ENCODE data around the gene CCNY.

The CCNY gene

DNA sequence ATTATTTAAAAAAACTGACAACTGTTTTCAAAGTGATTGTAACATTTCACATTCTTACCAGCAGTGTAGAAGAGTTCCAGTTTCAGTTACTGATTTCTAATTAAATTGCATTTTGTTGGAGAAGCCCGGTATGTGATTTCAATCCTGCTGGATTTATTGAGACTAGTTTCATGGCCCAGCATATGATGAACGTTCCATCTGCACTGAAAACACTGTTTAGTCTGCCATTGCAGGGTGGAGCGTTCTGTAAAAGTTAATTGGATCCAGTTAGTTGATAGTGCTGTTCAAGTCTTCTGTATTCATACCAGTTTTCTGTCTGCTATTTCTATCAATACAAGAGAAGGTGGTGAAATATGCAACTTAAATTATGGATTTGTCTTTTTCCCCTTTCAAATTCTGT is 37.3 kb upstream of the CCNY start:
- Histone ChIP-seq H3F3A (ENCODE audit: insufficient read depth, low read length) (no peaks in the 10 kb centered on the region), H3K79me2 (ENCODE audit: low read length) (no peaks in the 10 kb centered on the region), H3K4me3 (ENCODE audit: low read length) (no peak overlapping the region), H3K4me2 (ENCODE audit: low read depth, low read length) (no peak overlapping the region), H3K9me3 (replicated peaks; ENCODE audit: insufficient read depth, low read length) (no peaks in the 10 kb centered on the region), H3K36me3 (replicated peaks; ENCODE audit: insufficient read depth, low read length) (no peaks in the 10 kb centered on the region), H4K20me1 (ENCODE audit: insufficient read depth, low read length) (no peaks in the 10 kb centered on the region), H3K9ac (ENCODE audit: low read length) (no peak overlapping the region), H3K9me2 (replicated peaks; ENCODE audit: insufficient read depth, low read length) (no peaks in the 10 kb centered on the region), H2AFZ (ENCODE audit: low read length) (no peak overlapping the region), H3K27ac (ENCODE audit: low read length) (no peak overlapping the region), H3K4me1 (ENCODE audit: low read length) (no peaks in the 10 kb centered on the region), H3K27me3 (replicated peaks; ENCODE audit: insufficient read depth, low read length) (no peaks in the 10 kb centered on the region)
- no peak for DNase-seq
- TF ChIP-seq EZH2 (optimal IDR thresholded peaks at IDR 0.05; ENCODE audit: low read depth, low read length) (no peak), EZH2phosphoT487 (IDR thresholded peaks at IDR 0.05; ENCODE audit: low read length) (no peak)
- TF ChIP-seq, protein P1, sequence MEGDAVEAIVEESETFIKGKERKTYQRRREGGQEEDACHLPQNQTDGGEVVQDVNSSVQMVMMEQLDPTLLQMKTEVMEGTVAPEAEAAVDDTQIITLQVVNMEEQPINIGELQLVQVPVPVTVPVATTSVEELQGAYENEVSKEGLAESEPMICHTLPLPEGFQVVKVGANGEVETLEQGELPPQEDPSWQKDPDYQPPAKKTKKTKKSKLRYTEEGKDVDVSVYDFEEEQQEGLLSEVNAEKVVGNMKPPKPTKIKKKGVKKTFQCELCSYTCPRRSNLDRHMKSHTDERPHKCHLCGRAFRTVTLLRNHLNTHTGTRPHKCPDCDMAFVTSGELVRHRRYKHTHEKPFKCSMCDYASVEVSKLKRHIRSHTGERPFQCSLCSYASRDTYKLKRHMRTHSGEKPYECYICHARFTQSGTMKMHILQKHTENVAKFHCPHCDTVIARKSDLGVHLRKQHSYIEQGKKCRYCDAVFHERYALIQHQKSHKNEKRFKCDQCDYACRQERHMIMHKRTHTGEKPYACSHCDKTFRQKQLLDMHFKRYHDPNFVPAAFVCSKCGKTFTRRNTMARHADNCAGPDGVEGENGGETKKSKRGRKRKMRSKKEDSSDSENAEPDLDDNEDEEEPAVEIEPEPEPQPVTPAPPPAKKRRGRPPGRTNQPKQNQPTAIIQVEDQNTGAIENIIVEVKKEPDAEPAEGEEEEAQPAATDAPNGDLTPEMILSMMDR (IDR thresholded peaks at IDR 0.05; ENCODE audit: low read length), result no peak

DNA sequence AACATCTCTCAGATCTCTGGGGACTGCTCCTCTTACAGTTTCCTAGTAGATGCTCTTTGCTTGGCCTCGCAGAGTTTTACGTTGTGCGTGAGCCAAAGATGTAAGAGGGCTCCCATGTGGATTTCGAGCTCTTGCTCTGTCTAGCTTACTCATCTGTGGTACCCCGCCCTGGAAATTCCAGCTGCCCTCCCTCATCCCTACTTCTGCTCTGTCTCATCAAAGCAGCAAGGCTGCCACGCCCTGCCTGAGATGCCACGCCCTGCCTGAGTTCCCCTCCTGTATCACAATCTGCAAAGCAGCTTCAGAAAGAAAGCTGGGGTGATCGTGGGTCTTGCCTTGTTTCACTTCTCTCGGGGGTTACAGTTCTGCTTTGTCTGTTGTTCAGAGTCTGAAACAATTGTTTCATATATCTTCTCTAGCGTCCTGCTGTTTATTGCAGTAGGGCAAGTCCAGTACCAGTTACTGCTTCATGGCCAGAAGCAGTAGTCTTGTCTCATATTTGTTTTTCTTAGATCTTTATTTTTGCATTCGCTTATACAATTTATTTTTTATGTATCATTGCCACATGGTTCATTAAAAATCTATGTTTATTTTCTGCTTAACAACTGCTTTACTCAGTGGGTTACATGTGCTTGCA is 36.1 kb upstream of the CCNY start:
- TF ChIP-seq, protein P1 (IDR thresholded peaks at IDR 0.05; ENCODE audit: low read length), result no peak
- TF ChIP-seq EZH2 (optimal IDR thresholded peaks at IDR 0.05; ENCODE audit: low read depth, low read length), result no peak
- TF ChIP-seq EZH2phosphoT487 (IDR thresholded peaks at IDR 0.05; ENCODE audit: low read length), result no peak
- H3K4me3 ChIP-seq (ENCODE audit: low read length), result no peak overlapping the region
- no peaks in the 10 kb centered on the region for H3K27me3 ChIP-seq (replicated peaks; ENCODE audit: insufficient read depth, low read length)
- no peaks in the 10 kb centered on the region for H3K9me3 ChIP-seq (replicated peaks; ENCODE audit: insufficient read depth, low read length)
- H3F3A ChIP-seq (ENCODE audit: insufficient read depth, low read length), result no peaks in the 10 kb centered on the region
- no peaks in the 10 kb centered on the region for H3K4me1 ChIP-seq (ENCODE audit: low read length)
- DNase-seq, result no peak
- H3K4me2 ChIP-seq (ENCODE audit: low read depth, low read length), result no peak overlapping the region
- no peak overlapping the region for H3K9ac ChIP-seq (ENCODE audit: low read length)
- H3K36me3 ChIP-seq (replicated peaks; ENCODE audit: insufficient read depth, low read length), result no peaks in the 10 kb centered on the region
- no peaks in the 10 kb centered on the region for H3K9me2 ChIP-seq (replicated peaks; ENCODE audit: insufficient read depth, low read length)
- H3K79me2 ChIP-seq (ENCODE audit: low read length), result no peaks in the 10 kb centered on the region
- no peak overlapping the region for H2AFZ ChIP-seq (ENCODE audit: low read length)
- H3K27ac ChIP-seq (ENCODE audit: low read length), result no peak overlapping the region
- no peaks in the 10 kb centered on the region for H4K20me1 ChIP-seq (ENCODE audit: insufficient read depth, low read length)

DNA sequence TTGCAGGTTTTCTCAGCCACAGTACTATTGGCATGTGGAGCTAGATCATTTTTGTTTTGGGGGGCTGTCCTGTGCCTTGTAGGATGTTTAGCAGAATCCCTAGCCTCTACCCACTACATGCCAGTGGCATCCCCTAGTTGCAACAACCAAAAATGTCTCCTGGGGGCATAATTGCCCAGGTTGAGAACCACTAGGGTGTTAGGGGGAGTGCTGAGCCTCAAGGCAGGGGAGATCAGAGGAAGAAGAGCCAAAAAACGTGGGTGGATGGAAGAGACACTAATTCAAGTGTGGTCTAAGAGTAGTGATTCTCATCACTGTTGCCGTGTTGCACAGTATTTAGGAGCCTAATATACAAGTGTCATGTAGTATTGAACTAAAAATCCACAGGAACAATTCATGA is 31.7 kb upstream of the CCNY start:
- no peak overlapping the region for H2AFZ ChIP-seq (ENCODE audit: low read length)
- H3K4me2 ChIP-seq (ENCODE audit: low read depth, low read length), result no peak overlapping the region
- no peaks in the 10 kb centered on the region for H3K27me3 ChIP-seq (replicated peaks; ENCODE audit: insufficient read depth, low read length)
- no peaks in the 10 kb centered on the region for H3K4me1 ChIP-seq (ENCODE audit: low read length)
- H3K36me3 ChIP-seq (replicated peaks; ENCODE audit: insufficient read depth, low read length), result no peaks in the 10 kb centered on the region
- no peak overlapping the region for H3K4me3 ChIP-seq (ENCODE audit: low read length)
- H3K27ac ChIP-seq (ENCODE audit: low read length), result no peak overlapping the region
- no peaks in the 10 kb centered on the region for H3K79me2 ChIP-seq (ENCODE audit: low read length)
- no peak for DNase-seq
- no peak overlapping the region for H3K9ac ChIP-seq (ENCODE audit: low read length)
- no peaks in the 10 kb centered on the region for H3K9me3 ChIP-seq (replicated peaks; ENCODE audit: insufficient read depth, low read length)
- TF ChIP-seq EZH2phosphoT487 (IDR thresholded peaks at IDR 0.05; ENCODE audit: low read length) (no peak), EZH2 (optimal IDR thresholded peaks at IDR 0.05; ENCODE audit: low read depth, low read length) (no peak)
- TF ChIP-seq, protein P1 (IDR thresholded peaks at IDR 0.05; ENCODE audit: low read length), result no peak
- no peaks in the 10 kb centered on the region for H3F3A ChIP-seq (ENCODE audit: insufficient read depth, low read length)
- no peaks in the 10 kb centered on the region for H3K9me2 ChIP-seq (replicated peaks; ENCODE audit: insufficient read depth, low read length)
- H4K20me1 ChIP-seq (ENCODE audit: insufficient read depth, low read length), result no peaks in the 10 kb centered on the region

All from MM.1S (cell line).